H1 (cell line): Measurements from ENCODE around the gene ARFRP1. TPM values are rescaled to one million over a fixed set of nuclear protein-coding genes. Genes with fewer than 3 reads are reported as not detected.

Source experiments
- CTCF ChIA-PET: fragments of 300-600 bp; sonication (Branson Sonifier 250); formaldehyde crosslinking; loops from one replicate; lab custom pipeline; 2021; ENCODE audit not compliant: partially characterized antibody; lab: Charles Lee
- POLR2A ChIA-PET: fragments of 300-600 bp; sonication (Branson Sonifier 250); formaldehyde crosslinking; loops from one replicate; lab custom pipeline; 2021; ENCODE audit warnings: inconsistent platforms; ENCODE audit not compliant: partially characterized antibody; lab: Charles Lee
- DNase-seq, 2 experiments: peaks; one replicate each; pipeline versions ENCODE4 v3.0.0 to v3.0.0-alpha.2; 2010 to 2022; ENCODE audit warnings: low spot score in 2 of 2, low read depth in 1 of 2, mixed read lengths in 1 of 2
- FAIRE-seq: peaks from 2 replicates; lab custom pipeline; 2011; peaks lifted over from hg19 to GRCh38; lab: Jason Lieb, UNC
- H2AFZ ChIP-seq: 2 replicates; pipeline ENCODE4 v1.8.1; 2012; ENCODE audit warnings: low read length, inconsistent platforms
- H2AK5ac ChIP-seq: 2 replicates; pipeline ENCODE4 v1.6.1; 2013; ENCODE audit warnings: low read depth, low read length
- H2BK120ac ChIP-seq: replicated peaks from 2 replicates; pipeline ENCODE3; 2013; ENCODE audit warnings: low read depth, low read length, inconsistent platforms
- H2BK12ac ChIP-seq: 2 replicates; pipeline ENCODE4 v1.6.1; 2013; ENCODE audit warnings: low read depth, low read length
- H2BK15ac ChIP-seq: 2 replicates; pipeline ENCODE4 v1.6.1; 2013; ENCODE audit warnings: low read length
- H2BK20ac ChIP-seq: 2 replicates; pipeline ENCODE4 v1.6.1; 2013; ENCODE audit warnings: low read length
- H2BK5ac ChIP-seq: 2 replicates; pipeline ENCODE4 v1.6.1; 2013; ENCODE audit warnings: low read depth, low read length
- H3K14ac ChIP-seq: 2 replicates; pipeline ENCODE4 v1.6.1; 2013; ENCODE audit warnings: inconsistent platforms; ENCODE audit not compliant: insufficient read length
- H3K18ac ChIP-seq: 2 replicates; pipeline ENCODE4 v1.6.1; 2013; ENCODE audit warnings: low read length; ENCODE audit errors: extremely low read depth
- H3K23ac ChIP-seq: 2 replicates; pipeline ENCODE4 v1.6.1; 2013; ENCODE audit warnings: inconsistent platforms; ENCODE audit not compliant: insufficient read length
- H3K23me2 ChIP-seq: 2 replicates; pipeline ENCODE4 v1.6.1; 2013; ENCODE audit warnings: low read depth, low read length
- H3K27ac ChIP-seq: 2 replicates; pipeline ENCODE4 v1.6.1; 2011; ENCODE audit warnings: low read depth, low read length, inconsistent platforms
- H3K27me3 ChIP-seq, 4 experiments: replicated peaks in 1 of 4; 1 replicate in 1 of 4; 2 replicates in 3 of 4; pipeline versions ENCODE4 v1.6.1 to v1.8.1; 2011 to 2013; ENCODE audit warnings: low read length in 3 of 4, mild to moderate bottlenecking in 3 of 4, inconsistent platforms in 2 of 4, mixed read lengths in 2 of 4, moderate library complexity in 1 of 4; ENCODE audit not compliant: control insufficient read depth in 3 of 4, insufficient read depth in 3 of 4; ENCODE audit errors: extremely low read depth in 1 of 4
- H3K36me3 ChIP-seq, 4 experiments: 2 replicates each; pipeline versions ENCODE4 v1.6.1 to v1.8.1; 2011 to 2013; ENCODE audit warnings: mild to moderate bottlenecking in 4 of 4, low read length in 3 of 4, moderate library complexity in 2 of 4, control low read depth in 1 of 4, inconsistent platforms in 1 of 4; ENCODE audit not compliant: insufficient read depth in 4 of 4, control insufficient read depth in 2 of 4
- H3K4ac ChIP-seq: replicated peaks from 2 replicates; pipeline ENCODE3; 2013; ENCODE audit warnings: low read length, low read depth, mixed read lengths, inconsistent platforms; ENCODE audit not compliant: insufficient read length
- H3K4me1 ChIP-seq, 4 experiments: replicated peaks in 1 of 4; 1 replicate in 1 of 4; 2 replicates in 3 of 4; pipeline versions ENCODE4 v1.6.1 to v1.8.1; 2011 to 2013; ENCODE audit warnings: low read length in 3 of 4, inconsistent platforms in 2 of 4, mixed read lengths in 1 of 4; ENCODE audit not compliant: insufficient read depth in 4 of 4, control insufficient read depth in 3 of 4
- H3K4me2 ChIP-seq, 2 experiments: 2 replicates each; pipeline versions ENCODE4 v1.6.1 to v1.8.1; 2011 to 2013; ENCODE audit warnings: low read depth in 2 of 2, low read length in 2 of 2, control low read depth in 1 of 2, inconsistent platforms in 1 of 2, mild to moderate bottlenecking in 1 of 2; ENCODE audit not compliant: insufficient read depth in 1 of 2
- H3K4me3 ChIP-seq, 4 experiments: fragments of 200-600, 300-600 bp in 1 of 4; sonication (generic), shearing (Covaris generic), sonication (Bioruptor Twin) in 1 of 4; 2 replicates each; pipeline versions ENCODE4 v1.5.1 to v1.8.1; 2011 to 2016; ENCODE audit warnings: low read length in 4 of 4, low read depth in 3 of 4, control low read depth in 2 of 4, inconsistent platforms in 2 of 4, mild to moderate bottlenecking in 2 of 4, mixed read lengths in 1 of 4, moderate library complexity in 1 of 4; ENCODE audit not compliant: insufficient read depth in 2 of 4; ENCODE audit errors: extremely low read depth in 1 of 4
- H3K56ac ChIP-seq: replicated peaks from 2 replicates; pipeline ENCODE3; 2013; ENCODE audit warnings: low read depth, mild to moderate bottlenecking, mixed read lengths, low read length, inconsistent platforms; ENCODE audit not compliant: insufficient read length
- H3K79me1 ChIP-seq: 2 replicates; pipeline ENCODE4 v1.6.1; 2013; ENCODE audit warnings: low read depth, low read length, control low read depth
- H3K79me2 ChIP-seq, 2 experiments: 2 replicates each; pipeline versions ENCODE4 v1.6.1 to v1.8.1; 2012 to 2013; ENCODE audit warnings: low read length in 2 of 2, mild to moderate bottlenecking in 2 of 2, inconsistent platforms in 1 of 2; ENCODE audit not compliant: insufficient read depth in 2 of 2, control insufficient read depth in 1 of 2
- H3K9ac ChIP-seq, 4 experiments: replicated peaks in 1 of 4; 1 replicate in 1 of 4; 2 replicates in 3 of 4; pipeline versions ENCODE4 v1.6.1 to v1.8.1; 2011 to 2013; ENCODE audit warnings: low read depth in 3 of 4, low read length in 3 of 4, control low read depth in 2 of 4, mild to moderate bottlenecking in 2 of 4, moderate library complexity in 2 of 4, inconsistent platforms in 1 of 4; ENCODE audit errors: extremely low read depth in 1 of 4
- H3K9me3 ChIP-seq, 2 experiments: 2 replicates each; pipeline versions ENCODE4 v1.6.1 to v1.8.1; 2012 to 2013; ENCODE audit warnings: mild to moderate bottlenecking in 2 of 2, moderate library complexity in 2 of 2, control low read depth in 1 of 2, inconsistent platforms in 1 of 2, low read depth in 1 of 2, low read length in 1 of 2, mixed read lengths in 1 of 2; ENCODE audit not compliant: insufficient read depth in 2 of 2
- H4K20me1 ChIP-seq, 2 experiments: replicated peaks in 1 of 2; 2 replicates each; pipeline versions ENCODE3 to v1.8.1; 2011 to 2013; ENCODE audit warnings: inconsistent platforms in 2 of 2, low read length in 2 of 2, mild to moderate bottlenecking in 1 of 2; ENCODE audit not compliant: insufficient read depth in 2 of 2, control insufficient read depth in 1 of 2
- H4K5ac ChIP-seq: 2 replicates; pipeline ENCODE4 v1.6.1; 2013; ENCODE audit warnings: low read length, low read depth, mixed read lengths, inconsistent platforms; ENCODE audit not compliant: insufficient read length
- H4K8ac ChIP-seq: 2 replicates; pipeline ENCODE4 v1.8.0; 2013; ENCODE audit warnings: mild to moderate bottlenecking, moderate library complexity, low read length, inconsistent platforms; ENCODE audit not compliant: insufficient read depth; ENCODE audit errors: extremely low read depth
- H4K91ac ChIP-seq: replicated peaks from 2 replicates; pipeline ENCODE3; 2013; ENCODE audit warnings: low read length, mixed read lengths, inconsistent platforms; ENCODE audit not compliant: insufficient read length
- CHD1 ChIP-seq: IDR thresholded peaks from 2 replicates; pipeline ENCODE4 v1.6.1; 2012; ENCODE audit warnings: low read depth, low read length, improper control_type of control experiment
- FOSL1 ChIP-seq: IDR thresholded peaks from 2 replicates; pipeline ENCODE4 v1.6.1; 2011; ENCODE audit warnings: mild to moderate bottlenecking, low read depth, low read length, moderate library complexity; ENCODE audit not compliant: insufficient read depth
- GTF2F1 ChIP-seq: IDR thresholded peaks from 2 replicates; pipeline ENCODE4 v1.6.1; 2012; ENCODE audit warnings: low read depth, low read length, improper control_type of control experiment, borderline replicate concordance
- HDAC6 ChIP-seq: IDR thresholded peaks from one replicate; pipeline ENCODE4 v1.7.1; 2012; ENCODE audit warnings: low read depth, mild to moderate bottlenecking, inconsistent platforms, low read length, moderate library complexity
- JUN ChIP-seq: IDR thresholded peaks from 2 replicates; pipeline ENCODE4 v1.6.1; 2011; ENCODE audit warnings: low read depth, mild to moderate bottlenecking, improper control_type of control experiment, low read length
- JUND ChIP-seq: IDR thresholded peaks from 2 replicates; pipeline ENCODE4 v1.6.1; 2011; ENCODE audit warnings: mild to moderate bottlenecking, improper control_type of control experiment, low read length
- KDM5A ChIP-seq: fragments of 200-600 bp; IDR thresholded peaks from 2 replicates; pipeline ENCODE4 v1.7.1; 2012; ENCODE audit warnings: mild to moderate bottlenecking, low read length, inconsistent platforms, mixed read lengths
- SIRT6 ChIP-seq: IDR thresholded peaks from one replicate; pipeline ENCODE4 v1.7.1; 2012; ENCODE audit warnings: low read length, inconsistent platforms
- WGBS, 2 experiments: shearing (Covaris generic) in 1 of 2; methylation state at CpG; one replicate each; pipeline versions ENCODE4 v1.1.6 to v1.1.7; 2013 to 2015; ENCODE audit warnings: low lambda C conversion rate in 2 of 2, mixed read lengths in 2 of 2, inconsistent platforms in 1 of 2, low coverage in 1 of 2, missing lambda C conversion rate in 1 of 2; ENCODE audit not compliant: insufficient replicate concordance in 2 of 2, insufficient coverage in 1 of 2, insufficient read length in 1 of 2; ENCODE audit errors: extremely low coverage in 1 of 2, missing lambda C conversion rate in 1 of 2; 5-methylcytosine and 5-hydroxymethylcytosine counted together
- polyA plus RNA-seq, 7 experiments: library from polyadenylated mRNA; depleted of rRNA in 3 of 7; stranded (reverse) in 5 of 7; unstranded in 2 of 7; fragments of >200 nt in 5 of 7; fragments of 200-250 nt in 2 of 7; gene quantifications; 1 replicate in 5 of 7; 2 replicates in 1 of 7; 4 replicates in 1 of 7; pipeline versions ENCODE4 v1.2.1 to v1.2.3, GENCODE V29; 2011 to 2013; ENCODE audit warnings: missing spikeins in 2 of 7, mixed read lengths in 2 of 7
- total RNA-seq: library from RNA; stranded (reverse); fragmentation: NEBNext Ultra II Directional; extraction: Animal tissue kit (Norgen Biotek cat#: 25700); gene quantifications from 2 replicates; pipeline ENCODE4 v1.2.1, GENCODE V29; 2021
- TF ChIP-seq, protein P1 (sequence below), 3 experiments: IDR thresholded peaks; 1 replicate in 2 of 3; 2 replicates in 1 of 3; pipeline versions ENCODE4 v1.5.1 to v1.6.1; 2011; ENCODE audit warnings: low read length in 3 of 3, mild to moderate bottlenecking in 3 of 3, inconsistent platforms in 2 of 3, low read depth in 1 of 3, moderate library complexity in 1 of 3; ENCODE audit not compliant: insufficient read depth in 1 of 3; ENCODE audit errors: control extremely low read depth in 1 of 3
- TF ChIP-seq, protein P2 (sequence below): IDR thresholded peaks from 2 replicates; pipeline ENCODE4 v1.6.1; 2011; ENCODE audit warnings: low read length, improper control_type of control experiment

Gene ARFRP1
- total and polyA plus RNA-seq, 2 of the 8 experiments (the other 6 are each of a cell fraction or from before 2014, with no cell fraction given), result 12.9 to 22.9 TPM

DNA sequence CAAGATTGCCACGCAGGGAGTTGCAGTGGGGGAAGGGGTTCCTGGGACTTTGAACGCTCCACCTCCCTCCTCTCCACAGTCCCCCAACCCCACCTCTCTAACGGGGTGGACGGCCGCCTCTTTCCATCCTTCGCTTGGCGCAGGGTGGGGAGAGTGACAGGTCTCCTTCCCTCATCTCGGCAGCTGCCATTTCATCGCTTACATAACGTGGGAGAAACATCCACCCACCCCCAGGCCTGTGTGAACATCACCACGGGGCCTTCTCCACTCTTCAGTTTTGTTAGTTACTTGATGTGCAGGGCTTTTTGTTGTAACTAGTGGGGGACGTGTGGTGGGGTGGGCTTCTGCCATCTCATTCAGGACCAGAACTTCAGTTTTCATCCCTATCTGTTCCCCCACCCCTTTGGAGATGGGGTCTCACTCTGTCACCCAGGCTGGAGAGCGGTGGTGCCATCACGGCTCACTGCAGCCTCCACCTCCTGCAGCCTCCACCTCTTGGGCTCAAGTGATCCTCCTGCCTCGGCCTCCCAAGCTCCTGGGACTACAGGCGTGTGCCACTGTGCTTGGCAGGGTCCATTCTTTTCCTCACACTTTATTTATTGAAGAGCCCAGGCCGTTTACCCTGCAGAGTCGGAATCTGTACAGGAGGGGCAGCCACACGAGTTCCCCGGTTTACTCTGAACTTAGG is 32.0 kb downstream of the ARFRP1 start:
- H3K79me1 ChIP-seq, result no peaks in the 10 kb centered on the region
- H3K14ac ChIP-seq, result no peak overlapping the region
- no peak overlapping the region for H3K4me2 ChIP-seq
- H3K27ac ChIP-seq, result no peak overlapping the region
- H3K27me3 ChIP-seq, result no peaks in the 10 kb centered on the region
- no peak overlapping the region for H3K18ac ChIP-seq
- H3K4me3 ChIP-seq, result no peak overlapping the region
- no peaks in the 10 kb centered on the region for H4K20me1 ChIP-seq
- no peaks in the 10 kb centered on the region for H3K9me3 ChIP-seq
- no peaks in the 10 kb centered on the region for H3K79me2 ChIP-seq
- no peak overlapping the region for H3K9ac ChIP-seq
- no peak overlapping the region for H4K5ac ChIP-seq
- FAIRE-seq, result no peak
- no peaks in the 10 kb centered on the region; the same call in 1 of the 2 replicates for H3K23me2 ChIP-seq
- no peaks in the 10 kb centered on the region for H3K4me1 ChIP-seq
- H2AK5ac ChIP-seq, result no peak overlapping the region
- H2AFZ ChIP-seq, result no peak overlapping the region
- no peak overlapping the region for H2BK20ac ChIP-seq
- WGBS, 2 experiments, result 93% methylated on average over 18 of the region's 20 CpGs; no CpG with 5 or more reads in 1 of the 2 experiments
- no peak for DNase-seq
- no peak overlapping the region for H2BK5ac ChIP-seq
- H3K56ac ChIP-seq, result no peak overlapping the region
- no peak overlapping the region for H2BK120ac ChIP-seq
- H3K23ac ChIP-seq, result no peak overlapping the region
- no peak overlapping the region for H2BK15ac ChIP-seq
- H2BK12ac ChIP-seq, result no peak overlapping the region
- CTCF ChIA-PET, result interaction anchor here (1.1 kb wide), 1 partner anchor 10 kb away, joined by 3 read pairs; no protein-coding TSS in a partner anchor
- H3K4ac ChIP-seq, result no peak overlapping the region
- TF ChIP-seq, protein P1, sequence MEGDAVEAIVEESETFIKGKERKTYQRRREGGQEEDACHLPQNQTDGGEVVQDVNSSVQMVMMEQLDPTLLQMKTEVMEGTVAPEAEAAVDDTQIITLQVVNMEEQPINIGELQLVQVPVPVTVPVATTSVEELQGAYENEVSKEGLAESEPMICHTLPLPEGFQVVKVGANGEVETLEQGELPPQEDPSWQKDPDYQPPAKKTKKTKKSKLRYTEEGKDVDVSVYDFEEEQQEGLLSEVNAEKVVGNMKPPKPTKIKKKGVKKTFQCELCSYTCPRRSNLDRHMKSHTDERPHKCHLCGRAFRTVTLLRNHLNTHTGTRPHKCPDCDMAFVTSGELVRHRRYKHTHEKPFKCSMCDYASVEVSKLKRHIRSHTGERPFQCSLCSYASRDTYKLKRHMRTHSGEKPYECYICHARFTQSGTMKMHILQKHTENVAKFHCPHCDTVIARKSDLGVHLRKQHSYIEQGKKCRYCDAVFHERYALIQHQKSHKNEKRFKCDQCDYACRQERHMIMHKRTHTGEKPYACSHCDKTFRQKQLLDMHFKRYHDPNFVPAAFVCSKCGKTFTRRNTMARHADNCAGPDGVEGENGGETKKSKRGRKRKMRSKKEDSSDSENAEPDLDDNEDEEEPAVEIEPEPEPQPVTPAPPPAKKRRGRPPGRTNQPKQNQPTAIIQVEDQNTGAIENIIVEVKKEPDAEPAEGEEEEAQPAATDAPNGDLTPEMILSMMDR (IDR thresholded peaks at IDR 0.05; ENCODE audit: control extremely low read depth in 1 of 3, insufficient read depth in 1 of 3, low read depth in 1 of 3, low read length in 3 of 3), result no peak
- no peak for TF ChIP-seq GTF2F1
- no peak for TF ChIP-seq SIRT6
- TF ChIP-seq JUND, result no peak
- TF ChIP-seq FOSL1, result no peak
- no peak for TF ChIP-seq HDAC6
- TF ChIP-seq CHD1, result no peak
- TF ChIP-seq, protein P2, sequence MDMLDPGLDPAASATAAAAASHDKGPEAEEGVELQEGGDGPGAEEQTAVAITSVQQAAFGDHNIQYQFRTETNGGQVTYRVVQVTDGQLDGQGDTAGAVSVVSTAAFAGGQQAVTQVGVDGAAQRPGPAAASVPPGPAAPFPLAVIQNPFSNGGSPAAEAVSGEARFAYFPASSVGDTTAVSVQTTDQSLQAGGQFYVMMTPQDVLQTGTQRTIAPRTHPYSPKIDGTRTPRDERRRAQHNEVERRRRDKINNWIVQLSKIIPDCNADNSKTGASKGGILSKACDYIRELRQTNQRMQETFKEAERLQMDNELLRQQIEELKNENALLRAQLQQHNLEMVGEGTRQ, result no peak
- no peak for TF ChIP-seq KDM5A
- no peak for TF ChIP-seq JUN
- H4K8ac ChIP-seq, result no peak overlapping the region
- peaks cover 2 to 16% (median 4%) of the 10 kb centered on the region in 4 experiments; a peak in 3 of 8 replicates for H3K36me3 ChIP-seq
- no peak overlapping the region for H4K91ac ChIP-seq
- POLR2A ChIA-PET, result no interaction called here
